Measurements from ENCODE around the gene CELF2.
"Not testable (repeated sequence)": the region's sequence is repeated elsewhere in the genome, so short reads cannot be mapped to it uniquely, and the experiment has no call there.

Gene CELF2

GRCh38 chr10:11366889-11367288 lies 349.2 kb downstream of the CELF2 start:
- DNase-seq: not testable (repeated sequence)

- DNase-seq: no peak
These were observed 349.8 kb downstream of the CELF2 start for GRCh38 chr10:11367505-11367904.

- DNase-seq: no peak
These were observed 356.1 kb downstream of the CELF2 start for GRCh38 chr10:11373717-11374171.

GRCh38 chr10:11377267-11377666 lies 359.6 kb downstream of the CELF2 start:
- DNase-seq: no peak

- no peak for DNase-seq
These were observed 361.2 kb downstream of the CELF2 start for GRCh38 chr10:11378835-11379234.

GRCh38 chr10:11379771-11380170 lies 362.1 kb downstream of the CELF2 start:
- DNase-seq: no peak

GRCh38 chr10:11381023-11381422 lies 363.4 kb downstream of the CELF2 start:
- DNase-seq: no peak

- no peak for DNase-seq
These were observed 363.8 kb downstream of the CELF2 start for GRCh38 chr10:11381511-11381910.

GRCh38 chr10:11382187-11382586 lies 364.5 kb downstream of the CELF2 start:
- DNase-seq: no peak

GRCh38 chr10:11386044-11386443 lies 368.4 kb downstream of the CELF2 start:
- no peak for DNase-seq

Measured in midbrain (tissue), 1 donor.